GM12875 (cell line): ENCODE measurements around the gene HBEGF.

Experiments
- H3K4me3 ChIP-seq: one replicate; pipeline ENCODE4 v1.5.1; 2011; ENCODE audit warnings: low read depth, low read length, control low read depth
- CTCF ChIP-seq: IDR thresholded peaks from 2 replicates; pipeline ENCODE4 v1.5.1; 2011; ENCODE audit warnings: low read depth, mild to moderate bottlenecking, control low read depth, inconsistent platforms, low read length, moderate library complexity, borderline replicate concordance; ENCODE audit not compliant: insufficient read depth

HBEGF gene

GRCh38 chr5:140337880-140338279 is 8.5 kb downstream of the HBEGF start:
- no peak for TF ChIP-seq CTCF
- no peak overlapping the region for H3K4me3 ChIP-seq

- no peak for TF ChIP-seq CTCF
- no peak overlapping the region for H3K4me3 ChIP-seq
Measured at GRCh38 chr5:140336388-140336787, 10.0 kb downstream of the HBEGF start.

- H3K4me3 ChIP-seq: no peak overlapping the region
- no peak for TF ChIP-seq CTCF
Measured at GRCh38 chr5:140331638-140332037, 14.8 kb downstream of the HBEGF start.

- no peak for TF ChIP-seq CTCF
- H3K4me3 ChIP-seq: no peak overlapping the region
Measured at GRCh38 chr5:140329739-140330481, 16.5 kb downstream of the HBEGF start.

- no peak overlapping the region for H3K4me3 ChIP-seq
- TF ChIP-seq CTCF: no peak
Measured at GRCh38 chr5:140328036-140328764, 18.2 kb downstream of the HBEGF start.

DNA sequence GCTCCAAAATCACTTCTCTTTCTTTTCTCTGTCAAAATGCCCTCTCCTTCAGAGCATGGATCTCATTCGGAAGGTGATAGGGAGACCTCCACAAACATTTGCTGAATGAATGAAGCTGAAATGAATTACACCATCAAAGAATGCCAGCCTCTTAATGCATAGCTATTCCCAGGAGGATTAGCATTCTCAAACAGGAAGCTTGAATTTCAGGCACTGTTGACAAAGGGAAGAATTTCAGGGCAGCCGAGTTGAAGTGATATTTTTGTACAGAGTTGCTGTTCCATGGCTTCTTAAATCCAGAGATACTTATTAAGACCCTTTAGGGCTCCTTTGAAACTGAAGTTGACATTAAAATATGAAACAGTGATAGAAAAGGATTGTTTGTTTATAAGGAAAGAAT is 18.8 kb downstream of the HBEGF start:
- no peak for TF ChIP-seq CTCF
- H3K4me3 ChIP-seq: no peak overlapping the region

GRCh38 chr5:140325486-140325885 is 20.9 kb downstream of the HBEGF start:
- no peak overlapping the region for H3K4me3 ChIP-seq
- TF ChIP-seq CTCF: no peak
